Suppressor macrophage treated with lipopolysaccharide for 4 hours (primary cell): ENCODE data around the gene TRAPPC12.
A peak's percentile ranks its signal among the peaks of the same experiment; 100 is the strongest.

ENCODE experiments used
- DNase-seq: peaks from one replicate; pipeline ENCODE4 v3.0.0-alpha.2; 2020

Gene TRAPPC12

DNA sequence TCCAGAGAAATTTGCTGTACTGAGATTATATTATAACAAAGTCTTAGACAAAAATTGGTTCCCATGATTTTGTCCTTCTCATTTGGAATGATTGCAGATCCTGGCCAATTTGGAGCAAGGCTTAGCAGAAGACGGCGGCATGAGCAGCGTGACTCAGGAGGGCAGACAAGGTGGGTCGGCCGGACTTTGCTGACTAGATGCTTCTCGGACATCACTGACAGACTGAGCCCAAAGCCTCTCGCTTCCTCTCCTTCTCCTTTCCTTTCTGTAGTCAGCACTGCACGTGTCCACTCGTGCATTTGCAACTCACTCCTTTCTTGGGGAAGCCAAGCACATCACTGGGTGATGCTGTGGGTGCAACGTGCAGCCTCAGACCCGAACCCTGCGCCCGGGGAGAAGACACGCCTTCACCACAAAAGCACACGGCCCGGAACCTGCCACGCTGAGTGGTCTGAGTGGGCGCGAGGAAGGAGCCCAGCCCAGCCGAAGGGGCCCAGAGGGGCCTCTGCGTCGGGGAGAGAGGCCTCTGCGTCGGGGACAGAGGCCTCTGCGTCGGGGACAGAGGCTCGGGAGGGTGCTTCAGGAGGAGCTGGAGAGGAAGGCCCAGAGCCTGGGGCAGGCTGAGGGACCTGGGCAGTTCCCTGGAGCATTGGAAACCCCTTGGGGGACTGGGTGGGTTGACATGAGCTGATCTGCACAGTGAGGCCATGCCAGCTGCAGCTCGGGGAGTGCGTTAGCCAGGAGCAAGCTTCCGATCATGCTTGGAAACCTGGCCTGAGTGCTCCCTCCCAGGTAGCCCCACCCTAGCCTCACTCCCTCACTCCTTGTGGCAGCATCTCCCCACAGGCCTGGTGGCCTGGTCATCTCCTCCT is 78.3 kb downstream of the TRAPPC12 start:
- no peak for DNase-seq

DNA sequence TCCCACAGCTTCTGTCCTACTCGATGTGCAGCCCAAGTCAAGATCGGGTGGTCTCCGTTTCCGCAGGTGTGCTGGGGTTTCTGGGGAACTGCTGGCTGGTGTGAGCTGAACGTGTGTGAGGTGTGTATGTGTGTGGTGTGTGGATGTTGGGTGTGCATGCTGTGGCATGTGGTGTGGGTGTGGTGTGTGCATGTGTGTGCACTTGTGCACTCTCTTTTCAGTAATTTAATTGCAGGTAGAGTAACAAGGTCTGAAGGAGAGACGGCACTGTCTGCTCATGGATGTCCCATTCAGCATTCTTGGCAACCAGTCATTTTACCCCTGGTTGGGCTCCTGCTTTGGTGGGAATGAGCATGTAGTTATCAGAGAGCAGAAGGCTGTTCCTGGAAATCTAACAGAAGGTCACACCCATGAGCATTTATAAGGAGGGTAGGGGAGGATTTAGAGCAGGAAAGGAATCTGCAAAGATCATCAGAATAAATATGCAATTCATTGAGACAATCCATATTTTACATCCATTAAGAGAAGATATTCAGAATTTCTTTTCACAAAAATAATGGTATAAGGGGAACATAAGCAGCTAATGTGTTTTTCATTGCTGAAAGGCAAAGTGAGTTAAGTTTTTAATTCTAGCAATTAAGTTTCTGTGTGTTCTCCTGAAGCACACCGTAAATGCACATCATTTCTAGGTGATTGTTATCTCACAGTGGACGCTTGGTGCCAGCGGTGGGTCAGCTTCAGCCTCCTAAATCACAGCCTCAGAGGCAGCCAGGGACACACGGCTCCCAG is 79.1 kb downstream of the TRAPPC12 start:
- DNase-seq, result no peak

- DNase-seq, result no peak
Observed at GRCh38 chr2:3459185-3460015, 79.9 kb downstream of the TRAPPC12 start.

- no peak for DNase-seq
Observed at GRCh38 chr2:3460156-3460555, 80.7 kb downstream of the TRAPPC12 start.

DNA sequence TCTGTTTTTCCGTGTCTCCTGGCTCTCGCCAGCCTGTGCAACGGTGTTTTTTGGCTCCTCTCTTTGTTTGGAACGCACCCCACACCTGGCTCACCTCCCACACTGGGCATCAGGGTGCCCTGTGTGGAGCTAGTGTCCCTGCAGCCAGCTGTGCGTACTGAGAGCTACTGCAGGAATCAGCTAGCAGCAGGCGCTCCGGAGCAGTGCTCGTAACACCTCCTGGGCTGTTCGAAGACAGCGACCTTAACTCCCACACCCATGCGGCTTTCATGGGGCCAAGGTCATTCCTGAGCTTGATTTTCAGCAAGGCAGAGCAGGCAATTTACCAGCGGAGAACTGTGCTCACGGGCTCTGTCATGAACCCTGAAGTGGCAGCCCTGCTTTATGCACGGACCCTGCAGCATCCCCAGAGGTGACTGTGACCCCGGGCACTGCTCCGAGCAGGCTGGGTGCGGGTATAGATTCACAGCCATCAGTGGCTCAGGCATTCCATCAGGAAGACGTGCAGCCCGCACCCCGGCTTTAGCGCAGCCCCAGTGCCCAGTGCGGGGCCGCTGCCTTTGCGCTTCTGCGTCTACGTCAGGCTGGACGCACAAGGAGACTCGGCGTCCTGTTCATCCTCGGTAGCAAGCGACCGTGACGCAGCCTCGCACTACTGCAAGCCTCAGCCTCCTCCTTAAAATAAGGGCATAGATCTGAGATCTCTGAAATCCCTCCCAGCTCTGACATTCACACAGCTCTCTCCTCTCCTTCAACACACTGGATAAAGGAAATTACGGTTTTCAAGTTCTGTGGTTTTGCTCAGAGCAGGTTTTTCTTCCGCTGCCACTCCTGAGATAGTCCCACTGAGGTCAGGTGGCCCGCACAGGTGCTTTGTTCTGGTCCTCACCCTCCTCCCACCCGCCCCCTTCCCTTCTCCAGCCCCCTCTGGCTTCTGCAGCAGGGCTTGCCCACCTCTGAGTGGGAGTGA is 81.6 kb downstream of the TRAPPC12 start:
- no peak for DNase-seq

DNA sequence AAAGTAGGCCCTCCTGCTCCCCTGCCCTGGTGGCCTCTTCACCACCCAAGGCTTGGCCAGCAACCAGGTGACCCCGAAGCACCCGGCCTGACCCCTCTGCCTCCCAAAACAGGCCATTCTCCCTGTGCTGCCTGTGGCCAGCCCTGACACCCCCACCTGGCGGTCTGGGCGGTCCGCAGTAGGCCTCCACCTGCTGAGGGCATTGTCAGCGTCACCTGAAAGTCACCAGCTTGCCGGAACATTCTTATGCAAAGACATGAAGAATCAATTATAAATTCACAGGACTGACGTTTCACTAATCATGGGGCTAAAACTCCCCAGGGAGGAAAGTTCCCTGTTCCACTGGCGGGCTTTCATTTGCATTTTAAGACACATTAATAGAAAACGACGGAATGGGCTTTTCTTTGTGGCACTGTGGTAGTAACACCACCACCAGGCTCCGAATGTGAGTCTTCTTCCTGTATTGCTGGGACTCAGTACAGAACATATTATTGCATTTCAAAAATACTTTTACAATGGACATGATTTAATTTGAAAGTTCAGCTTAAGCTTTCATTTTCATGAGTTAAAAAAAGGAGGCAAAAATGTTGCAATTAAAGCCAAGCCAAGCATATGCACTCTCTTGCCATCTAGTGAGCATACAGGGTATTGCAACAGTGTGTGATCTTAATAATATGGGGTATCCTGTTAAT is 82.5 kb downstream of the TRAPPC12 start:
- peak; percentile 83 for DNase-seq

- no peak for DNase-seq
Observed at GRCh38 chr2:3462493-3463104, 83.1 kb downstream of the TRAPPC12 start.

DNA sequence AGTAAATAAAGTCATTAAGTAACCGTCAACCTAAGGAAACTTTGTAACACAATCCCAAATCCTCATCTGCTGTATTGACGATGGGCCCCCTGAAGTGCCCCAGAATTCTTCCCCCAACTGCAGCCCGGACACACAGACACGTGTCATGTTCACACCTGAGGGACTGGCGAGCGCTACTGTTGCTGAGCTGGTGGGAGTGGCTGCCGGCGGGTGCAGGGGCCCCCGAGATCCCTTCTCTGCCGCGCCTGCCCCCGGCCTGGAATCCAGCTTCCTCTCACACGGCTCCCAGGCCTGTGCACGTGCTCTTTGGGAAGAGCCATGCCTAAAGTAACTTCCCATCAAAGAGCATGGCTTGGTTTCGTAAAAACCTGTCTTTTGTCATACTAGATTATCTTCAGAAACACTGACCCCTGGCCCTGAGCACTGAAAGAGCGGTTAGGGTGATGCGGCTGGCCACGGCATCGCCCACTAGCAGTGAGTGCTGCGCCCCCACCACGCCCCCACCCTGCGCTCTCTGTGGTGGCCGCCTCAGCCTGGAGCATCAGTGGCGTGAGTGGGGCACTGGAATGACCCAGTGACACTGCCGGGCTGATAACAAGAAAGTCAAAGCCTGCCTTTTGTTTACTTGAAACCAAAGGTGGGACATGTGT is 83.8 kb downstream of the TRAPPC12 start:
- no peak for DNase-seq

DNA sequence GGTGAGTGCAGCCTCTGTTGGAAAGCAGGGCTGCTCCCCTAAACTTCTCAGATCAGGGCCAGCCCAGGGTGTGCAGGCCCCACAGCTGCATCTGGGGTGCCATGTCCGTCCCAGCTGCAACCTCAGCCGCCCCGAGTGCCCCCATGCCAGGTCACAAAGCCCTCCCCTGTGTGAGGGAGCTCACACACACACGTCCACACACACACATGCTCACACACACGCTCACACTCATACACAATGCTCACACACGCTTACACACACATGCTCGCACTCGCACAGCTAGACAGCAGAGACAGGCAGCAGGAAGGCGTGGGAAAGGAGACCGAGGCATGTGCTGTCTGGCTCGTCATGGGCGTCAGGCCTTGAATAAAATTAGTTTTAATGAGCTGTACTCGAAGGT is 84.5 kb downstream of the TRAPPC12 start:
- no peak for DNase-seq

- no peak for DNase-seq
Observed at GRCh38 chr2:3464401-3465005, 85.0 kb downstream of the TRAPPC12 start.

DNA sequence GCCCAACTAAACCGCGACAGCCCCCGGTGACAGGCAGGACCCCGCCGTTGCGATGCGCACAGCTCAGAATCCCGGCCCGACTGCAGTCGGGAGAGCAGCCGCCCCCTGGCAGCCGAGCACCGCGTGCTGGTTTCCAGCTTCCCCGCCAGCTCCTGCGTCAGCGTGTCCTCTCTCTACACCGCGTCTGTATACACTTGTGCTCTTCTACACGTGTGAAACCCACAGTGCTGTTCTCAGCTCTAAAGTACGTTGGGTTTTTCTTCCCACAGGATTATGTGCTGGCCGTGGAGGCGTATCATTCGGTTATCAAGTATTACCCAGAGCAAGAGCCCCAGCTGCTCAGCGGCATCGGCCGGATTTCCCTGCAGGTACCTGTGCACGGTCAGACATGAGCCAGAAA is 85.8 kb downstream of the TRAPPC12 start:
- DNase-seq, result no peak

DNA sequence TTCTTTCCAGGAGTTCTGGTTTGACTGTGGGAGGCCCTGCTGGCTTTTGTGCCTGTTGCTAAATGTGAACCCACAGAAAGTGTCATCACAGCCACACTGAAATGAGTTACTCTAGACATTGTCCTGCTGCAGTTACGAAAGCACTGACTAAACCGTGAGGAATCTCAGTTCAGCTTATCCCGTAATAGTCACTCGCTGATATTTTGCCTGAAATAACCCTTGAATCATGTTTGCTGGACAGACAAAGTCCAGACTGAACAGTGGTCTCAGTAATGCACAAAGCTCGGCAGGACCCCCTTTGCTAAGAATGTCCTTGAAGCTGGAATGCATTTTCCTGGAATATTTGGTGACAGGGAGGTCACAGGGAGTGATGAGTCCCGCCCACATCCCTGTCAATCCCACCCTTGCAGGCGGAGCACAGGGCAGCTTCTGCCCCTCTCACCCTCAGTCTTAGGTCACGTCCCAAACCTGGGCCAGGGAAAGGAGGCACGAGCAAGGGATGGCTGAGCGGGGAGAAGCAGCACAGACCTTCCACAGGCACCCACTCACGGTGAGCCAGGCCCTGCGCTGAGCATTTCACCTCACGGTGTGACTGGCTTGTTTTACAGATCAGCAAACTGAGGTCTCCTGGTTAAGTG is 86.5 kb downstream of the TRAPPC12 start:
- peak; percentile 16 for DNase-seq

GRCh38 chr2:3466482-3466863 is 87.0 kb downstream of the TRAPPC12 start:
- no peak for DNase-seq

- DNase-seq, result no peak
Observed at GRCh38 chr2:3466966-3467365, 87.5 kb downstream of the TRAPPC12 start.

DNA sequence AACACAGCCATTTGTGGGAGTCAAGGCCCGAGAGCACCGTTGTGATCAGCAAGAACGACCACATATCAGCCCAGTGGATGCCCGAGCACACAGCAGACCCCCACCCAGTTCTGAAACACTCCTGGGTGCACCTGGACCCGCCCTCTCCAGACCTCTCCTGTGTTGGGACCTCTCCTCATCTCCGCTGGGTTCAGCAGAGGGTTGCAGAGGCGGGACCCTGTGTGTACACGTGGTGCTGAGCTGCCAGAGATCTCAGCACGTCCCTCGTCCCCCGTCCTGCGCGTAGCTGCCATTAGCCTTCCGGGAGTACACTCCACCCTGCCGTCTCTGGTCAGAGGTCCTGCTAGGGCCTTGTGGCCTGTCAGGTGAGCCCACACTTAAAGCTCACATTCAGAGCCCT is 88.2 kb downstream of the TRAPPC12 start:
- DNase-seq, result no peak

- DNase-seq, result no peak
Observed at GRCh38 chr2:3468296-3468988, 88.9 kb downstream of the TRAPPC12 start.

DNA sequence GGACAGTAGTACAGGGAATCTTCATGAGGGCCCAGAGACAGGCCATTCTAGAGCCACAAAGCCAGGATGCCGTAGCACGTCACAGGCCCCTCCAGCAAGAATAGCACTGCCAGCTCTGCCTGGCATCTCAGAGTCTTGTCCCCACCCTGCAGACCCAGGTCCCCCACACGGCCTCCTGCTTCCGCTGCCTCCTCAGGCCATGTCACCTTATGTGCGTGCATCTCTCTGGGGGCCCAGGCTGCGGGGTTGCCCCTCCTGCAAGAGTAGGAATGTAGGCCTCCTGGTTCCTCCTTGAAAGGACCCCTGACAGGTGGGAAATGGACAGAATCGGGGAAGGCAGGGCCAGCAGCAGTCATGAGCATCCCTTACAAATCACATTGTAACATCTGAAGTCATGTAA is 90.0 kb downstream of the TRAPPC12 start:
- DNase-seq, result no peak

- no peak for DNase-seq
Observed at GRCh38 chr2:3470166-3470651, 90.7 kb downstream of the TRAPPC12 start.
